Measurements from ENCODE around the gene RYR3.

DNA sequence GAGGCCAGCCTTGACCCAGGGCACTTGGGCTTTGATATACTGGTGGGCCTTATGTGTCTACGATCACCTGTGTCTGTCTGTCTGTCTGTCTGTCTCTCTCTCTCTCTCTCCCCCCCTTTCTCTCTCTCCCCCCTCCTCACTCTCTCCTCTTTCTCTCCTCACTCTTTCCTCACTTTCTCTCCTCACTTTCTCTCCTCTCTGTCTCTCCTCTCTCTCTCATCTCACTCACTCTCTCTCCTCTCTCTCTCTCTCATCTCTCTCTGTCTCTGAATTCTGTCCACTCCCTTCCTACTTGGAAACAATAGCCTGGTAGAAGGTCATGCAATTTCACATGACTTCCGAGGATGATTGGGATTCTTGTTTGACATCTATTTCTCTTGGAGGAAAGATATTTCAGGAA is 388.4 kb downstream of the RYR3 start:
- TF ChIP-seq, protein P1, sequence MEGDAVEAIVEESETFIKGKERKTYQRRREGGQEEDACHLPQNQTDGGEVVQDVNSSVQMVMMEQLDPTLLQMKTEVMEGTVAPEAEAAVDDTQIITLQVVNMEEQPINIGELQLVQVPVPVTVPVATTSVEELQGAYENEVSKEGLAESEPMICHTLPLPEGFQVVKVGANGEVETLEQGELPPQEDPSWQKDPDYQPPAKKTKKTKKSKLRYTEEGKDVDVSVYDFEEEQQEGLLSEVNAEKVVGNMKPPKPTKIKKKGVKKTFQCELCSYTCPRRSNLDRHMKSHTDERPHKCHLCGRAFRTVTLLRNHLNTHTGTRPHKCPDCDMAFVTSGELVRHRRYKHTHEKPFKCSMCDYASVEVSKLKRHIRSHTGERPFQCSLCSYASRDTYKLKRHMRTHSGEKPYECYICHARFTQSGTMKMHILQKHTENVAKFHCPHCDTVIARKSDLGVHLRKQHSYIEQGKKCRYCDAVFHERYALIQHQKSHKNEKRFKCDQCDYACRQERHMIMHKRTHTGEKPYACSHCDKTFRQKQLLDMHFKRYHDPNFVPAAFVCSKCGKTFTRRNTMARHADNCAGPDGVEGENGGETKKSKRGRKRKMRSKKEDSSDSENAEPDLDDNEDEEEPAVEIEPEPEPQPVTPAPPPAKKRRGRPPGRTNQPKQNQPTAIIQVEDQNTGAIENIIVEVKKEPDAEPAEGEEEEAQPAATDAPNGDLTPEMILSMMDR (IDR thresholded peaks at IDR 0.05) = no peak
- no peak for TF ChIP-seq POLR2A (IDR thresholded peaks at IDR 0.05)

Measured in lower leg skin (tissue), 3 donors.